ENCODE results near the gene RUNX1. TPM values are rescaled to one million over a fixed set of nuclear protein-coding genes. Genes with fewer than 3 reads are reported as not detected.

The RUNX1 gene
- total and polyA plus RNA-seq, 8 donors = 7.5 to 89.6 (median 10.8) TPM

DNA sequence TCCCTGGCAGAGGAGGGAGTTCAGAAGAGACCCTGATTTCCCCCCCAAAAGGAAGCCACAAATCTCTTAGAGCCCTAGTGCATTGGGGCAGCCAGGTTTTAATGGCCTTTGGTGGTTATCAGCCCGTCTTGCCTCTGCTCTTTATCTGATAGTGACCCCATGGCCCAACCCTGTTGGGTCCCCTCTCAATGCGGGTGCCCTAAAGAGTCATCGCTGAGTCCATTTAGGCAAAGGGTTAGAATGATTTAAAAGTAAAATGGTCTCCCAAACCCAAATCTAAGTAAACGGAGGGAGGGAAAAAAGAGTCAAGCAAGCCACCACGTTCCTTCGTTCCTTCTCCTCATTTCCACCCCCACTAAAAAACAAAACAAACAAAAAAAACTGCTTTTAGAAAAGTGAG is 164.0 kb downstream of the RUNX1 start:
- intact Hi-C loops (cut with DNase I) = no loop called here
- no peak for ATAC-seq
- peaks cover 0 to 22% of the 10 kb centered on the region in 2 donors for H3K27me3 ChIP-seq
- peaks cover 0 to 10% of the 10 kb centered on the region in 2 donors for H3K36me3 ChIP-seq
- no peaks in the 10 kb centered on the region for H3K9me3 ChIP-seq
- H3K27ac ChIP-seq = peak overlapping the region; percentile 98 to 99
- no peak for DNase-seq
- peak overlapping the region; percentile 58 to 64 for H3K4me3 ChIP-seq
- TF ChIP-seq, protein P1, sequence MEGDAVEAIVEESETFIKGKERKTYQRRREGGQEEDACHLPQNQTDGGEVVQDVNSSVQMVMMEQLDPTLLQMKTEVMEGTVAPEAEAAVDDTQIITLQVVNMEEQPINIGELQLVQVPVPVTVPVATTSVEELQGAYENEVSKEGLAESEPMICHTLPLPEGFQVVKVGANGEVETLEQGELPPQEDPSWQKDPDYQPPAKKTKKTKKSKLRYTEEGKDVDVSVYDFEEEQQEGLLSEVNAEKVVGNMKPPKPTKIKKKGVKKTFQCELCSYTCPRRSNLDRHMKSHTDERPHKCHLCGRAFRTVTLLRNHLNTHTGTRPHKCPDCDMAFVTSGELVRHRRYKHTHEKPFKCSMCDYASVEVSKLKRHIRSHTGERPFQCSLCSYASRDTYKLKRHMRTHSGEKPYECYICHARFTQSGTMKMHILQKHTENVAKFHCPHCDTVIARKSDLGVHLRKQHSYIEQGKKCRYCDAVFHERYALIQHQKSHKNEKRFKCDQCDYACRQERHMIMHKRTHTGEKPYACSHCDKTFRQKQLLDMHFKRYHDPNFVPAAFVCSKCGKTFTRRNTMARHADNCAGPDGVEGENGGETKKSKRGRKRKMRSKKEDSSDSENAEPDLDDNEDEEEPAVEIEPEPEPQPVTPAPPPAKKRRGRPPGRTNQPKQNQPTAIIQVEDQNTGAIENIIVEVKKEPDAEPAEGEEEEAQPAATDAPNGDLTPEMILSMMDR (IDR thresholded peaks at IDR 0.05) = no peak
- peaks cover 10 to 44% of the 10 kb centered on the region in 2 donors for H3K4me1 ChIP-seq

DNA sequence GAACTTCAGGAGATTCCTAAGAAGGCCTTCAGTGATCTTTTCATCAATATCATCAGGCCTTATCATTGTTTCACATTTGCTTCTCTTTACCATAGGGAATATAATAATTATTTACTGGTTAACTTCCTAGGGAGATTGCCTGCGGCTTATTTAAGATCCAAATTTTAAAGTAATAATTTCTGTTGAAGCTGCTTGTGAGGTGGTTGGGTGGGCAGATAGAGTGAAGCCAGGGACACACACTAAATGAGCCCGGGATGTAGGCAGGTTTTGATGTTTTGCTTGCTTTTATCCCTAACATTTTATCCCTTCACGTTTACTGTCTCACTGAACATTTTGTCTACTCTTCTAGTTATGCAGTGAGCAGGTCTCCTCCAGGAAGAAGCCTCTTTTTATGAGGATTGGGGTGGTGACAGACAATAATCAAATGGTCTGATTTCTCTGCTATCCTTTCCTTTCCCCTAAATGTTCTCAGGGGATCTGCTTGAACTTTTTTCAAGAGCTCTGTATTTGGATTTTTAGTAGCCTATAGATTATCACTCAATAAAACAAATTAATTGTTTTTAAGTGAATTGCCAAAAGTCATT is 164.7 kb downstream of the RUNX1 start:
- Histone ChIP-seq H3K36me3 (peaks cover 0 to 17% of the 10 kb centered on the region in 2 donors), H3K9me3 (no peaks in the 10 kb centered on the region), H3K4me3 (peak overlapping the region; percentile 58 to 64), H3K4me1 (peaks cover 10 to 50% of the 10 kb centered on the region in 2 donors), H3K27ac (peak overlapping the region; percentile 98 to 99), H3K27me3 (peaks cover 0 to 20% of the 10 kb centered on the region in 2 donors)
- TF ChIP-seq, protein P1 (IDR thresholded peaks at IDR 0.05) = no peak
- intact Hi-C loops (cut with DNase I) = no loop called here
- DNase-seq (no peak), ATAC-seq (no peak)

DNA sequence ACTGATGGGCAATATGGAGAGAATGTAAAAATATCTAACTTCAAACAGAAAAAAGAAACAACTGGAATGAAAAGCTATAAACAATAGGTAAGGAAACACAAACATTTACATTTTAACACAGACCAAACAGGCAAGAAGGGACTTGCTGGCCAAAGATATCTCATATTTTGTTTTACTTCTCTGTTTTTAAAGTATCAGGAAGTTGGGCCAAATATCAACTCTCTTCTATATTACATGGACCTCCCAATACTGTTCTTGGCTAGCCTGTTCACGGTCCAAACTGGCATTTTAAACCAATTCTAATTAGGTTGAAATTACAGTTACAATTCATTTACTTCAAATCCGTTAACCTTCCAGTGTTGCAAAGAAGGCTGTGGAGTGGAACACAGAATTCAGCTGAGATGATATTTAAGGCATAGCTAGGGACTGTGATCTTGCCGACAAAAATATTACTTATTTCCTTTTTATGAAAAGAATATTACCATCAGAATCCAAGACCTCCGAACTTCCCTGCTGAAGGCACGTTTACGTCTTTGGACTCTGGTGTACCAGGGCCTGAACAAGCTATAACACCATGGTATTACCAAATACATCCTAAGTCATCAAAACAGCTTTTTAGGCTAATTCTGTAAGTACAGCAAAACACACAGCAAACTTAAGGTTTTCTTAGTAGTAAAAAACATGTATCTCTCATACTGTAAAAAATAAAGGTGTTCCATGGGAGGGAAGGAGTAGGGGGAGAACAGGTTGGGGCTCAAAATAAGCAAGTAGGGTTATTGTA is 165.4 kb downstream of the RUNX1 start:
- Histone ChIP-seq H3K27ac (peak overlapping the region; percentile 98 to 99), H3K36me3 (peaks cover 0 to 25% of the 10 kb centered on the region in 2 donors), H3K27me3 (peaks cover 0 to 20% of the 10 kb centered on the region in 2 donors), H3K9me3 (no peaks in the 10 kb centered on the region), H3K4me1 (peaks cover 10 to 58% of the 10 kb centered on the region in 2 donors), H3K4me3 (peak overlapping the region; percentile 58 to 64)
- intact Hi-C loops (cut with DNase I) = no loop called here
- DNase-seq (no peak), ATAC-seq (no peak)
- TF ChIP-seq, protein P1 (IDR thresholded peaks at IDR 0.05) = no peak

DNA sequence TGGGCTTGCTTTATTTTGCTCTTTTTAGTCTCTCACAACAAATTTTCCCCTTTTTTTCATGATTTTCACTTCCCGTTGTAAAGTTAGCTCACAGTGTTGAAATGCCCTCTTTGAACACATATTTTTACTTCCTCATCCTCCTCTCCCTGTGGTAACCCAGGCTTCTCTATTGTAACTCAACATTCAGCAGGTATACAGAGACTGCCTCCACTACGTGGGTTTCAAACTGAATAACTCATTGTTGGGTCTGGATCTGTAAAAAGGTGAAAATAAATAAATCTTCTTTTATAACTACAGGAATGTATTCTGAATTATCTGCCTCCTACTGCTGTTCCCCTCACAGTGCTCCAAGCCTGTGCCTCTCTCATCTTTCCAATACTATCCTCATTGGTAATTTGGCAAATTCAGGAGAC is 166.4 kb downstream of the RUNX1 start:
- Histone ChIP-seq H3K4me1 (peaks cover 14 to 67% of the 10 kb centered on the region in 2 donors), H3K27me3 (peaks cover 0 to 20% of the 10 kb centered on the region in 2 donors), H3K4me3 (peak overlapping the region; percentile 58 to 64), H3K9me3 (no peaks in the 10 kb centered on the region), H3K36me3 (peaks cover 0 to 34% of the 10 kb centered on the region in 2 donors), H3K27ac (peak overlapping the region; percentile 98 to 99)
- DNase-seq (no peak), ATAC-seq (peak; percentile 36)
- intact Hi-C loops (cut with DNase I) = no loop called here
- TF ChIP-seq, protein P1 (IDR thresholded peaks at IDR 0.05) = no peak

DNA sequence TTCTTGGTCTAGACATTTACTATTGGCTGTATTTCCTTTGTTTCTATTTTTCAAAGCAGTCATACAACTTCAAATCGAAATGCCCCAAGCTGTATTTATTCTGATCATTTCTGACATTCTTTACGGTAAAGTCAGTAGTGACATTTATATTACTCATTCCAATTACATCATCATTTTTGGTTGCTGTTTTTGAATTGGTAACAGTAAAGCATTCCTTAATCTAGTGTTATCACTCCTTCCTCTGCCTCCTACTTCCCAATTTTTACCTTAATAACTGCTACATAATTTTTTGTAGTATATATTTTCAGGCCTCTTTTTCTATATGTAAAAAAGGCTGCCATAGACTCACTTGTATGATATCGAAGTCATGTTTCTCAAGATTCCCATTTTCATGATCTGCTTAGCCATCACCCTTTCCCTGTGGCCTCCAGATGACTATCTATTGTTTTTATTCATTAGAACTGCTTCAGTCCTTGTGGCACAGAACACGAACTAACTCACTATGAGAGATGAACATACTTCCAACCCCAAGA is 167.2 kb downstream of the RUNX1 start:
- no peak for DNase-seq
- intact Hi-C loops (cut with DNase I) = no loop called here
- peak; percentile 7 for ATAC-seq
- Histone ChIP-seq H3K36me3 (peaks cover 0 to 43% of the 10 kb centered on the region in 2 donors), H3K4me3 (peak overlapping the region; percentile 58 to 64), H3K27ac (peak overlapping the region; percentile 98 to 99), H3K27me3 (peaks cover 0 to 20% of the 10 kb centered on the region in 2 donors), H3K4me1 (peaks cover 15 to 75% of the 10 kb centered on the region in 2 donors), H3K9me3 (no peaks in the 10 kb centered on the region)
- TF ChIP-seq, protein P1 (IDR thresholded peaks at IDR 0.05) = no peak
